Ishikawa (cell line): Measurements from ENCODE around the gene SLITRK5.

ENCODE experiments used
- CEBPB ChIP-seq: IDR thresholded peaks from 2 replicates; pipeline ENCODE4 v1.6.1; 2012
- CREB1 ChIP-seq: IDR thresholded peaks from 2 replicates; pipeline ENCODE4 v1.6.1; 2012; ENCODE audit warnings: low read depth
- EGR1 ChIP-seq: IDR thresholded peaks from 2 replicates; pipeline ENCODE4 v1.6.1; 2012
- EP300 ChIP-seq: IDR thresholded peaks from 2 replicates; pipeline ENCODE4 v1.6.1; 2012; ENCODE audit warnings: borderline replicate concordance
- FOXM1 ChIP-seq: IDR thresholded peaks from 2 replicates; pipeline ENCODE4 v1.6.1; 2012; ENCODE audit warnings: low read depth, borderline replicate concordance
- NFIC ChIP-seq: IDR thresholded peaks from 2 replicates; pipeline ENCODE4 v1.6.1; 2012
- RAD21 ChIP-seq: IDR thresholded peaks from 2 replicates; pipeline ENCODE4 v1.6.1; 2012; ENCODE audit warnings: low read depth
- TAF1 ChIP-seq: IDR thresholded peaks from 2 replicates; pipeline ENCODE4 v1.6.1; 2012; ENCODE audit warnings: low read depth, mild to moderate bottlenecking
- TCF12 ChIP-seq: IDR thresholded peaks from 2 replicates; pipeline ENCODE4 v1.6.1; 2012; ENCODE audit warnings: low read depth
- TEAD4 ChIP-seq: IDR thresholded peaks from 2 replicates; pipeline ENCODE4 v1.6.1; 2012
- YY1 ChIP-seq: IDR thresholded peaks from 2 replicates; pipeline ENCODE4 v1.6.1; 2012; ENCODE audit warnings: low read depth
- ZBTB7A ChIP-seq: IDR thresholded peaks from 2 replicates; pipeline ENCODE4 v1.6.1; 2012; ENCODE audit warnings: low read depth
- TF ChIP-seq, protein P1 (sequence below): IDR thresholded peaks from 2 replicates; pipeline ENCODE4 v1.6.1; 2012
- TF ChIP-seq, protein P2 (sequence below): IDR thresholded peaks from 2 replicates; pipeline ENCODE4 v1.6.1; 2012
- TF ChIP-seq, protein P3 (sequence below): IDR thresholded peaks from 2 replicates; pipeline ENCODE4 v1.6.1; 2012; ENCODE audit warnings: low read depth, mild to moderate bottlenecking

SLITRK5 gene

DNA sequence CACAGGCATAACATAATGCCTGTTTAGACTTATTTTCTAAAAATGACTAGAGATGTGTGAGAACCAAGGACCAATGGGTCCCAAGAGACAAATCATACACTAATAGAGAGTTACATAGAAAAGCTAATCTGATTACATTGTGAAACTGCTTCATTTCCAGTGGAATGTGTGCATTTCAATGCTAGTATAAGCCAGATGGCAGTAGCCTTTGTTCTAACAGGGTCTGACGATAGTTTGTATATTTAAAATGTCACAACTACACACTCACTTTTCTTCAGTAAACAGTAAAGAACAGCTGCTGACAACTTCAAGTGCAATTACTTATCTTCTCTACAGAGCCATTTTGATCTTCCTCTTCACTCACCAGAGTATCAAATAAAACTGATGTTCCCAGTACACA is 4.3 kb upstream of the SLITRK5 start:
- TF ChIP-seq RAD21 (no peak), TAF1 (no peak), CREB1 (no peak), ZBTB7A (no peak), FOXM1 (no peak), TEAD4 (no peak), EGR1 (no peak), TCF12 (no peak)
- TF ChIP-seq, protein P1, sequence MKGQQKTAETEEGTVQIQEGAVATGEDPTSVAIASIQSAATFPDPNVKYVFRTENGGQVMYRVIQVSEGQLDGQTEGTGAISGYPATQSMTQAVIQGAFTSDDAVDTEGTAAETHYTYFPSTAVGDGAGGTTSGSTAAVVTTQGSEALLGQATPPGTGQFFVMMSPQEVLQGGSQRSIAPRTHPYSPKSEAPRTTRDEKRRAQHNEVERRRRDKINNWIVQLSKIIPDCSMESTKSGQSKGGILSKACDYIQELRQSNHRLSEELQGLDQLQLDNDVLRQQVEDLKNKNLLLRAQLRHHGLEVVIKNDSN, result no peak
- TF ChIP-seq, protein P2, sequence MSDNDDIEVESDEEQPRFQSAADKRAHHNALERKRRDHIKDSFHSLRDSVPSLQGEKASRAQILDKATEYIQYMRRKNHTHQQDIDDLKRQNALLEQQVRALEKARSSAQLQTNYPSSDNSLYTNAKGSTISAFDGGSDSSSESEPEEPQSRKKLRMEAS, result no peak
- TF ChIP-seq, protein P3, sequence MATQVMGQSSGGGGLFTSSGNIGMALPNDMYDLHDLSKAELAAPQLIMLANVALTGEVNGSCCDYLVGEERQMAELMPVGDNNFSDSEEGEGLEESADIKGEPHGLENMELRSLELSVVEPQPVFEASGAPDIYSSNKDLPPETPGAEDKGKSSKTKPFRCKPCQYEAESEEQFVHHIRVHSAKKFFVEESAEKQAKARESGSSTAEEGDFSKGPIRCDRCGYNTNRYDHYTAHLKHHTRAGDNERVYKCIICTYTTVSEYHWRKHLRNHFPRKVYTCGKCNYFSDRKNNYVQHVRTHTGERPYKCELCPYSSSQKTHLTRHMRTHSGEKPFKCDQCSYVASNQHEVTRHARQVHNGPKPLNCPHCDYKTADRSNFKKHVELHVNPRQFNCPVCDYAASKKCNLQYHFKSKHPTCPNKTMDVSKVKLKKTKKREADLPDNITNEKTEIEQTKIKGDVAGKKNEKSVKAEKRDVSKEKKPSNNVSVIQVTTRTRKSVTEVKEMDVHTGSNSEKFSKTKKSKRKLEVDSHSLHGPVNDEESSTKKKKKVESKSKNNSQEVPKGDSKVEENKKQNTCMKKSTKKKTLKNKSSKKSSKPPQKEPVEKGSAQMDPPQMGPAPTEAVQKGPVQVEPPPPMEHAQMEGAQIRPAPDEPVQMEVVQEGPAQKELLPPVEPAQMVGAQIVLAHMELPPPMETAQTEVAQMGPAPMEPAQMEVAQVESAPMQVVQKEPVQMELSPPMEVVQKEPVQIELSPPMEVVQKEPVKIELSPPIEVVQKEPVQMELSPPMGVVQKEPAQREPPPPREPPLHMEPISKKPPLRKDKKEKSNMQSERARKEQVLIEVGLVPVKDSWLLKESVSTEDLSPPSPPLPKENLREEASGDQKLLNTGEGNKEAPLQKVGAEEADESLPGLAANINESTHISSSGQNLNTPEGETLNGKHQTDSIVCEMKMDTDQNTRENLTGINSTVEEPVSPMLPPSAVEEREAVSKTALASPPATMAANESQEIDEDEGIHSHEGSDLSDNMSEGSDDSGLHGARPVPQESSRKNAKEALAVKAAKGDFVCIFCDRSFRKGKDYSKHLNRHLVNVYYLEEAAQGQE, result no peak

DNA sequence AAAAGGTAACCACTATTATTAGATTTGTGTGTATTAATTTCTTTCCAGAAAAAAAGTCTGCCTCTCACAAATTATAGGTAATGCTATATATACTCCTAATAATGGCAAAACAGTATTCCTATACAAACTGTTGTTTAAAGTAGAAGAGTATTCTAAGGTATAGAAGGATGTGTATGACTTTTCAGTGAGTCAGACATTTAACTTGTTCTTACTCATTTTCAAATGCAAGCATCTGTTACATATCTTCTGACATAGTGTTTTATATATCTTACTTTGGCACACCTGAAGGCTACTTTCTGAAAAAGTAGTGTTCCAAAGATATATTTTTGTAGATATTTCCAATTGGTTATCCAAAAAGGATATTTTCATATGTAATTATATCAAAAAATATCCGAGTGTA is 3.5 kb upstream of the SLITRK5 start:
- TF ChIP-seq NFIC (no peak), CREB1 (no peak), RAD21 (no peak), CEBPB (no peak)
- TF ChIP-seq, protein P1, result no peak

DNA sequence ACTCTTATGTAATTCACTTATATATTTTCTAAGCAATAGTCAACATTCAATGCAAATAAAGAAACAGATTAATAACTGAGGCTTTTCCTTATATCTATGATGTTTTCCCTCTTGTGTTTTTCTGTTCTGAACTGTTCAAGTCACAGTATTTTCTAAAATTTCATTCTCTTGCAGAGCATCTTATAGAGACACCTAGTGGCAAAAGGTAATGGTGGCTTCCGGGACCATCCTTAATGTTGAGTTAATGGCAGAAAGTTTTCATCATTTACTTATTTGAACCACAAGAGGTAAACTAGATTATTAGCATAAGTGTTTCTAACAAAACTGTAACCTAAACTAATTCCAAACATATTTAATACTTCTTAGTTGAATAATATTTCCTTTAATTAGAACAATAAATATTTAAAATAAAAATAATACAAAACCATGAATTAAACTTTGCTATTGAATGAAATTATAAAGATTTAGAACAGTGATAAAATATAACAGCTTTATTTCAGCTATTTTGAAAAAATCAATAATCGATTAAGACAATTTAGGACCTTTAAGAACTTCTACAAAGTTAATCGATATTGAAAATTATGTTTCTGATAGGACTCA is 1.7 kb upstream of the SLITRK5 start:
- TF ChIP-seq CEBPB, result no peak
- TF ChIP-seq RAD21, result peak; percentile 79

DNA sequence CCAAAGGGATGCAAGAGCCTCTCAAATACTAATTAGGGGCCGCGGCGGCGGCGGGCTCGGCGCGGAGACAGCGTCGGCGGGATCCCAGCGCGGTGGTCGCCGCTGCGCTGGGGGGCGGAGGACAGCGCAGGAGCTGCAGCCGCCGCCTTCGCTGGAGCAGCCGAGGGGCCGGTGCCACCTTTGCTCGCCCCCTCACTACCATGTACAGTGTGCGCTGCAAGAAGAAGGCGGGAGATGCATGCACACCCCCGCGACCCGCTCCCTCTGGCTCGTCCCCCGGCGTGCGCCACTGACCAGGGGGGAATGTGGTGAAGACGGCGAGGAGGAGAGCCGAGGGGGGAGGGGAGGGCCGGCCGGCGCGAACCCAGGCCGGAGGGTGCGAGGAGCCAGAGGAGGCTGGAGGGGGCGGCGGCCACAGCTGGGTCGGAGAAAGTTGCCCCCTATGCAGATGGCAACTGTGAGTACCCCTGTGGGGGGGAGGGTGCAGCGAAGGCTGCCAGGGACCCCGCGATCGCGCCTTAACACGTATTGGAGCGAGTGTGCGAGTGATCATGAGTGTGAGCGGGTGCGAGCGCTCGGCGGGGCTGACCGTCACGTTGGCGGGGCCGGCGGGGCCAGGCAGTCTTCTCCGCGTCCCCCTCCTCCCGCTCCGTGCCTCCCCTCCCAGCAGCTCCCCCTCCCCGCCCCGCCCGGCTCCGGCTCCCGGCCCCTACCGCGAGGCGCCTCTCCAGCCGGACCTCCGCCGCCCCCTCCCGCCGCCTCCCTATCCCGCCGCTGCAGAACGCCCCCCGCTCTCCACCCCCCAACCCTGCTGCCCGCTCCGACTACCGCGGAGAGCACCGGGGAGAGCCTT is 808 bp downstream of the SLITRK5 start:
- no peak for TF ChIP-seq CREB1
- TF ChIP-seq EGR1, result peak; percentile 52; the same call in 1 of the 2 replicates

DNA sequence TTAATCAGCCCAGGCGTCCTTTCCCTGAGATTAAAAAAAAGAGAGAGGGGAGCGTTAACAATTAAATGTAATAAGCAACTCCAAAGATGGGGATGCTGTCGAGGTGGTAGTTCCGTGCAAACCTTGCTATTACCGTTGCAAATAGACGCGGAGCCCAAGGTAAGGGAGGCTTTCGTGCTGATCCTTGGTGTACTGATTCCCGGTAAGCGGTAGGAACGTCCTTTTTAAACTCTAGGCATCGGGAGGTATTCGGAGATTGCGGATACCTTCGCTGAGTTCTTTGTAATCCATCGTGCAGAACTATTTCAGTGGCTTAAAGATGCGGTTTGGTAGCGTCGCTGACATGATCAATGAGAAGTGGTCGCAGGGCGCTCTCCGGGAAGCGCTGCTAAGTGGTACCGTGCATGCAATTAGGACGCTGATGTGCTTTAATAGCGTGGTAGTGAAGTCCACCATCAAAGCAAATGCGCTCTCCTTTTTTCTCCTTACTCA is 3.1 kb downstream of the SLITRK5 start:
- TF ChIP-seq, protein P1, result no peak
- TF ChIP-seq TCF12 (no peak), CEBPB (no peak), CREB1 (no peak), TEAD4 (no peak), EP300 (no peak)
- TF ChIP-seq, protein P2, result no peak

DNA sequence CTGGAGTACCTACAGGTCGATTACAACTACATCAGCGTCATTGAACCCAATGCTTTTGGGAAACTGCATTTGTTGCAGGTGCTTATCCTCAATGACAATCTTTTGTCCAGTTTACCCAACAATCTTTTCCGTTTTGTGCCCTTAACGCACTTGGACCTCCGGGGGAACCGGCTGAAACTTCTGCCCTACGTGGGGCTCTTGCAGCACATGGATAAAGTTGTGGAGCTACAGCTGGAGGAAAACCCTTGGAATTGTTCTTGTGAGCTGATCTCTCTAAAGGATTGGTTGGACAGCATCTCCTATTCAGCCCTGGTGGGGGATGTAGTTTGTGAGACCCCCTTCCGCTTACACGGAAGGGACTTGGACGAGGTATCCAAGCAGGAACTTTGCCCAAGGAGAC is 4.7 kb downstream of the SLITRK5 start:
- TF ChIP-seq CEBPB (no peak), YY1 (no peak), TEAD4 (no peak), EGR1 (no peak), EP300 (no peak), TAF1 (no peak), ZBTB7A (no peak), CREB1 (no peak), NFIC (no peak)
- TF ChIP-seq, protein P1, result no peak
- TF ChIP-seq, protein P2, result no peak
